A549 (cell line): ENCODE results near the gene DIP2C. TPM values are rescaled to one million over a fixed set of nuclear protein-coding genes. Genes with fewer than 3 reads are reported as not detected.

ENCODE experiments used
- ATAC-seq, 2 experiments: fragments of 200-7000 bp in 1 of 2; fragments of >200 bp in 1 of 2; cut with Nextera tagmentation in 1 of 2; cut with Tn5 transposase in 1 of 2; 3 replicates each; pipeline versions ENCODE4 v1.8.0 to v1.9.1; 2018 to 2020; ENCODE audit warnings: mild to moderate bottlenecking in 1 of 2, moderate library complexity in 1 of 2
- CTCF ChIA-PET: fragments of 300-600 bp; sonication (Branson Sonifier 250); formaldehyde crosslinking; extraction: SDS; loops from one replicate; lab custom pipeline; 2021; ENCODE audit warnings: antibody characterized with exemption, inconsistent platforms; lab: Yijun Ruan, JAX
- POLR2A ChIA-PET: fragments of 350-600 bp; formaldehyde crosslinking; extraction: SDS; loops from one replicate; lab custom pipeline; 2021; ENCODE audit warnings: antibody characterized with exemption, inconsistent platforms; lab: Yijun Ruan, JAX
- DNase-seq, 2 experiments: peaks; one replicate each; pipeline versions ENCODE4 v3.0.0 to v3.0.0-alpha.2; 2011 to 2016; ENCODE audit warnings: low read depth in 1 of 2, low spot score in 1 of 2
- FAIRE-seq: peaks from 2 replicates; lab custom pipeline; 2011; peaks lifted over from hg19 to GRCh38; lab: Jason Lieb, UNC
- H3K27ac ChIP-seq, 2 experiments: fragments of >200 bp; sonication (Bioruptor Twin); formaldehyde crosslinking; 3 replicates each; pipeline ENCODE4 v1.5.1; 2016 to 2017
- H3K4me1 ChIP-seq: fragments of >200 bp; sonication (Bioruptor Twin); formaldehyde crosslinking; 3 replicates; pipeline ENCODE4 v1.6.1; 2016
- H3K4me2 ChIP-seq: fragments of >200 bp; sonication (Bioruptor Twin); formaldehyde crosslinking; 3 replicates; pipeline ENCODE4 v1.6.1; 2016
- H3K4me3 ChIP-seq: fragments of >200 bp; sonication (Bioruptor Twin); formaldehyde crosslinking; 3 replicates; pipeline ENCODE4 v1.5.1; 2016
- H3K9me3 ChIP-seq: fragments of >200 bp; sonication (Bioruptor Twin); formaldehyde crosslinking; 3 replicates; pipeline ENCODE4 v1.6.1; 2016
- CTCF ChIP-seq: fragments of >200 bp; sonication (Bioruptor Twin); formaldehyde crosslinking; IDR thresholded peaks from 3 replicates; pipeline ENCODE4 v1.5.1; 2016
- EHF ChIP-seq: fragments of 250-450 bp; sonication (Bioruptor Pico); IDR thresholded peaks from 2 replicates; pipeline ENCODE4 v1.5.0; 2020; ENCODE audit warnings: mild to moderate bottlenecking
- ESRRA ChIP-seq: fragments of 150-350 bp; IDR thresholded peaks from 2 replicates; pipeline ENCODE4 v1.6.1; 2014; ENCODE audit warnings: mild to moderate bottlenecking, low read length, borderline replicate concordance
- FOXS1 ChIP-seq: fragments of 250-450 bp; sonication (Bioruptor Pico); IDR thresholded peaks from 2 replicates; pipeline ENCODE4 v1.5.0; 2020; ENCODE audit warnings: mild to moderate bottlenecking, moderate library complexity
- GATA3 ChIP-seq: IDR thresholded peaks from 2 replicates; pipeline ENCODE4 v1.6.1; 2012; ENCODE audit warnings: borderline replicate concordance
- HMGXB4 ChIP-seq: fragments of 250-450 bp; sonication (Bioruptor Pico); IDR thresholded peaks from 2 replicates; pipeline ENCODE4 v1.5.0; 2021; ENCODE audit warnings: mild to moderate bottlenecking, moderate library complexity, borderline replicate concordance
- KDM1A ChIP-seq: fragments of 200-600 bp; sonication (generic); IDR thresholded peaks from 2 replicates; pipeline ENCODE4 v1.6.1; 2016; ENCODE audit warnings: low read depth, mild to moderate bottlenecking
- NFE2L2 ChIP-seq: fragments of 150-350 bp; conservative IDR thresholded peaks from 2 replicates; pipeline ENCODE4 v1.6.1; 2014; ENCODE audit warnings: low read length
- PBX3 ChIP-seq: IDR thresholded peaks from 2 replicates; pipeline ENCODE4 v1.6.1; 2012
- POLR2A ChIP-seq: IDR thresholded peaks from 2 replicates; pipeline ENCODE4 v1.6.1; 2012; ENCODE audit warnings: mild to moderate bottlenecking, low read length
- RCOR1 ChIP-seq: fragments of 150-350 bp; IDR thresholded peaks from 2 replicates; pipeline ENCODE4 v1.6.1; 2014; ENCODE audit warnings: antibody characterized with exemption, low read length, low read depth
- TFCP2L1 ChIP-seq: fragments of 250-450 bp; sonication (Bioruptor Pico); IDR thresholded peaks from 2 replicates; pipeline ENCODE4 v1.5.0; 2021; ENCODE audit warnings: mild to moderate bottlenecking
- ZC3H11A ChIP-seq: fragments of 450-650 bp; IDR thresholded peaks from 2 replicates; pipeline ENCODE4 v1.6.1; 2014; ENCODE audit warnings: antibody characterized with exemption, mild to moderate bottlenecking
- ZFP36 ChIP-seq: fragments of 450-650 bp; IDR thresholded peaks from 2 replicates; pipeline ENCODE4 v1.6.1; 2014; ENCODE audit warnings: borderline replicate concordance; ENCODE audit not compliant: partially characterized antibody
- WGBS: methylation state at CpG from one replicate; pipeline ENCODE4 v1.1.6; 2017; ENCODE audit errors: missing lambda C conversion rate; 5-methylcytosine and 5-hydroxymethylcytosine counted together
- polyA plus RNA-seq, 4 experiments: library from polyadenylated mRNA; depleted of rRNA in 3 of 4; stranded (reverse); fragments of >200 nt; fragmentation: RNase III in 1 of 4; extraction: RNeasy Plus Mini Kit Qiagen cat#74134 plus additional on column Dnase treatment in 1 of 4; gene quantifications; 2 replicates in 3 of 4; 3 replicates in 1 of 4; pipeline ENCODE4 v1.2.3, GENCODE V29; 2011 to 2017
- TF ChIP-seq, protein P1 (sequence below): fragments of 450-650 bp; IDR thresholded peaks from 2 replicates; pipeline ENCODE4 v1.6.1; 2014; ENCODE audit warnings: antibody characterized with exemption

DIP2C gene
- polyA plus RNA-seq, 2 of the 4 experiments (the other 2 are of a cell fraction): 3.7 to 5.0 TPM

- TF ChIP-seq, protein P1, sequence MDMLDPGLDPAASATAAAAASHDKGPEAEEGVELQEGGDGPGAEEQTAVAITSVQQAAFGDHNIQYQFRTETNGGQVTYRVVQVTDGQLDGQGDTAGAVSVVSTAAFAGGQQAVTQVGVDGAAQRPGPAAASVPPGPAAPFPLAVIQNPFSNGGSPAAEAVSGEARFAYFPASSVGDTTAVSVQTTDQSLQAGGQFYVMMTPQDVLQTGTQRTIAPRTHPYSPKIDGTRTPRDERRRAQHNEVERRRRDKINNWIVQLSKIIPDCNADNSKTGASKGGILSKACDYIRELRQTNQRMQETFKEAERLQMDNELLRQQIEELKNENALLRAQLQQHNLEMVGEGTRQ: no peak
- TF ChIP-seq POLR2A (no peak), NFE2L2 (no peak), GATA3 (no peak), RCOR1 (no peak), HMGXB4 (CRISPR knock-in tag) (no peak)
These were observed 135.2 kb downstream of the DIP2C start (continued) for GRCh38 chr10:554182-554848.

GRCh38 chr10:553233-553632, 136.2 kb downstream of the DIP2C start:
- Histone ChIP-seq H3K4me2 (no peak overlapping the region), H3K9me3 (no peaks in the 10 kb centered on the region), H3K4me1 (0 out of 3 replicates have a peak, but pooled peaks cover 4% of the 10 kb centered on the region), H3K27ac (no peak overlapping the region), H3K4me3 (no peak overlapping the region)
- DNase-seq (no peak), FAIRE-seq (no peak), ATAC-seq (no peak)
- 91% methylated on average over 5 of the region's 5 CpGs for WGBS
- TF ChIP-seq ZC3H11A: no peak
- ChIA-PET POLR2A (no interaction called here), CTCF (interaction anchor here (0.6 to 1.1 kb wide), 2 partner anchors 45 to 48 kb away, joined by 4 read pairs; no protein-coding TSS in a partner anchor)

DNA sequence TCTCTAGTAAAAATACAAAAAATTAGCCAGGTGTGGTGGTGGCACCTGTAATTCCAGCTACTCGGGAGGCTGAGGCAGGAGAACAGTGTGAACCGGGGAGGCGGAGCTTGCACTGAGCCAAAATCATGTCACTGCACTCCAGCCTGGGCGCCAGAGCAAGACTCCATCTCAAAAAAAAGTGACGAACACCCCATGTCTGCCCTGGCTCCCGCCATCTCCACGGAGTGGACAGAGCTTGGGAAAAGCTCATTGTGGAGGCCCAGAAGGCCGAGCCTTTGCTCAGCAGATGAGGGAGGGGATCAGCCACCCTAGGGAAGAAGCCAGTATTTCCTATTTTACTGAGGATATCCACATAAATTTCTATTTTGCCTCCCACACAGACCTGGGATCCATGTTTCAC, 136.8 kb downstream of the DIP2C start:
- no peak overlapping the region for H3K4me3 ChIP-seq
- ChIA-PET CTCF (interaction anchor here (0.6 to 1.1 kb wide), 2 partner anchors 45 to 47 kb away, joined by 4 read pairs; no protein-coding TSS in a partner anchor), POLR2A (no interaction called here)
- H3K4me2 ChIP-seq: no peak overlapping the region
- no peak for ATAC-seq
- H3K9me3 ChIP-seq: no peaks in the 10 kb centered on the region
- no peak for FAIRE-seq
- no peak for TF ChIP-seq EHF (CRISPR knock-in tag)
- TF ChIP-seq ESRRA: no peak
- TF ChIP-seq CTCF: no peak
- TF ChIP-seq KDM1A: no peak
- TF ChIP-seq TFCP2L1 (CRISPR knock-in tag): no peak
- no peak for TF ChIP-seq FOXS1 (CRISPR knock-in tag)
- TF ChIP-seq PBX3: no peak
- TF ChIP-seq ZFP36: no peak
- no peak for TF ChIP-seq NFE2L2
- DNase-seq: no peak
- no peak overlapping the region for H3K27ac ChIP-seq
- H3K4me1 ChIP-seq: no peaks in the 10 kb centered on the region
- 95% methylated on average over 8 of the region's 8 CpGs for whole genome bisulfite sequencing
